Endothelial cell of umbilical vein (primary cell): ENCODE data around the gene HCFC1R1. TPM values are rescaled to one million over a fixed set of nuclear protein-coding genes. Genes with fewer than 3 reads are reported as not detected.
A peak's percentile ranks its signal among the peaks of the same experiment; 100 is the strongest.

Experiments used
- BruUV-seq: library from RNA; stranded (reverse); fragments of 400-500 nt; replicated peaks from 2 replicates; lab custom pipeline; 2021; lab: Mats Ljungman, UMichigan
- CTCF ChIA-PET: fragments of 300-600, 350-600 bp; sonication (Branson Sonifier 250); formaldehyde crosslinking; loops from one replicate; lab custom pipeline; 2021; ENCODE audit warnings: antibody characterized with exemption, inconsistent platforms; lab: Charles Lee
- POLR2A ChIA-PET: fragments of 300-600, 350-600 bp; sonication (Branson Sonifier 250); formaldehyde crosslinking; loops from one replicate; lab custom pipeline; 2021; ENCODE audit warnings: antibody characterized with exemption, inconsistent platforms; lab: Charles Lee
- DNase-seq: peaks from one replicate; pipeline ENCODE4 v3.0.0-alpha.2; 2011; ENCODE audit warnings: low read depth, low spot score
- FAIRE-seq: peaks from 2 replicates; lab custom pipeline; 2011; peaks lifted over from hg19 to GRCh38; lab: Jason Lieb, UNC
- H2AFZ ChIP-seq: 2 replicates; pipeline ENCODE4 v1.6.0; 2012; ENCODE audit warnings: low read depth, low read length, control low read depth, inconsistent platforms
- H3K27ac ChIP-seq: 2 replicates; pipeline ENCODE4 v1.5.1; 2011; ENCODE audit warnings: low read depth, mild to moderate bottlenecking, control low read depth, low read length, moderate library complexity; ENCODE audit not compliant: insufficient read depth
- H3K27me3 ChIP-seq, 2 experiments: 2 replicates each; pipeline versions ENCODE4 v1.6.0 to v1.6.1; 2011; ENCODE audit warnings: low read length in 2 of 2, mixed read lengths in 1 of 2; ENCODE audit not compliant: control insufficient read depth in 2 of 2, insufficient read depth in 2 of 2
- H3K36me3 ChIP-seq, 2 experiments: 2 replicates in 1 of 2; 3 replicates in 1 of 2; pipeline ENCODE4 v1.5.1; 2011; ENCODE audit warnings: low read length in 2 of 2, mild to moderate bottlenecking in 1 of 2, moderate library complexity in 1 of 2; ENCODE audit not compliant: control insufficient read depth in 2 of 2, insufficient read depth in 2 of 2; ENCODE audit errors: extremely low read depth in 1 of 2
- H3K4me1 ChIP-seq: 3 replicates; pipeline ENCODE4 v1.5.1; 2011; ENCODE audit warnings: mild to moderate bottlenecking, low read length; ENCODE audit not compliant: control insufficient read depth, insufficient read depth; ENCODE audit errors: extremely low read depth
- H3K4me2 ChIP-seq: 2 replicates; pipeline ENCODE4 v1.6.1; 2011; ENCODE audit warnings: low read length, control low read depth, mixed read lengths; ENCODE audit not compliant: insufficient read depth
- H3K4me3 ChIP-seq, 3 experiments: fragments of 200-600 bp in 1 of 3; sonication (generic), shearing (Covaris generic) in 1 of 3; replicated peaks in 1 of 3; 2 replicates each; pipeline ENCODE4 v1.5.1; 2011 to 2016; ENCODE audit warnings: control low read depth in 3 of 3, low read length in 3 of 3, mild to moderate bottlenecking in 2 of 3, inconsistent platforms in 1 of 3, low read depth in 1 of 3, moderate library complexity in 1 of 3; ENCODE audit not compliant: insufficient read depth in 1 of 3
- H3K79me2 ChIP-seq: 2 replicates; pipeline ENCODE4 v1.6.0; 2012; ENCODE audit warnings: low read length, inconsistent platforms; ENCODE audit not compliant: control insufficient read depth, insufficient read depth
- H3K9ac ChIP-seq: replicated peaks from 2 replicates; pipeline ENCODE3; 2011; ENCODE audit warnings: low read length, control low read depth; ENCODE audit not compliant: insufficient read depth; ENCODE audit errors: extremely low read depth
- H3K9me1 ChIP-seq: replicated peaks from 3 replicates; pipeline ENCODE4 v1.6.0; 2011; ENCODE audit warnings: mild to moderate bottlenecking, low read length; ENCODE audit not compliant: control insufficient read depth, insufficient read depth; ENCODE audit errors: extremely low read depth
- H3K9me3 ChIP-seq: replicated peaks from 2 replicates; pipeline ENCODE4 v1.5.1; 2012; ENCODE audit warnings: low read length, inconsistent platforms; ENCODE audit not compliant: control insufficient read depth, insufficient read depth
- H4K20me1 ChIP-seq: replicated peaks from 2 replicates; pipeline ENCODE3; 2011; ENCODE audit warnings: mild to moderate bottlenecking, low read length; ENCODE audit not compliant: control insufficient read depth, insufficient read depth; ENCODE audit errors: extremely low read depth
- CTCF ChIP-seq, 2 donors: IDR thresholded peaks; 1 replicate in 1 of 2; 2 replicates in 1 of 2; pipeline ENCODE4 v1.5.1; 2011; ENCODE audit warnings: low read length in 2 of 2, mild to moderate bottlenecking in 2 of 2, moderate library complexity in 2 of 2, control low read depth in 1 of 2, inconsistent platforms in 1 of 2, low read depth in 1 of 2; ENCODE audit not compliant: insufficient read depth in 1 of 2; ENCODE audit errors: extremely low read depth in 1 of 2
- EZH2 ChIP-seq: IDR thresholded peaks from 2 replicates; pipeline ENCODE4 v1.6.1; 2012; ENCODE audit warnings: borderline replicate concordance, low read depth, mild to moderate bottlenecking, moderate library complexity, low read length, inconsistent platforms; ENCODE audit not compliant: severe bottlenecking
- FOS ChIP-seq: IDR thresholded peaks from 2 replicates; pipeline ENCODE4 v1.6.1; 2011; ENCODE audit warnings: mild to moderate bottlenecking, low read length, moderate library complexity, borderline replicate concordance; ENCODE audit not compliant: insufficient read depth
- GATA2 ChIP-seq: IDR thresholded peaks from 2 replicates; pipeline ENCODE4 v1.7.0; 2011; ENCODE audit warnings: low read depth, mild to moderate bottlenecking, moderate library complexity, mixed read lengths, low read length; ENCODE audit not compliant: insufficient read length, insufficient read depth
- JUN ChIP-seq: IDR thresholded peaks from 2 replicates; pipeline ENCODE4 v1.6.1; 2011; ENCODE audit warnings: borderline replicate concordance, low read depth; ENCODE audit not compliant: insufficient read length, insufficient read depth
- MAX ChIP-seq: IDR thresholded peaks from 2 replicates; pipeline ENCODE4 v1.6.1; 2011; ENCODE audit not compliant: insufficient read depth, insufficient read length
- MYC ChIP-seq: IDR thresholded peaks from one replicate; pipeline ENCODE4 v1.6.1; 2011; ENCODE audit warnings: mild to moderate bottlenecking, low read depth, low read length
- POLR2A ChIP-seq: IDR thresholded peaks from 2 replicates; pipeline ENCODE4 v1.6.1; 2012; ENCODE audit warnings: low read depth, mild to moderate bottlenecking, control low read depth, low read length
- POLR2AphosphoS5 ChIP-seq: IDR thresholded peaks from 2 replicates; pipeline ENCODE4 v1.6.1; 2012; ENCODE audit warnings: low read depth, mild to moderate bottlenecking, control low read depth, low read length, moderate library complexity; ENCODE audit not compliant: insufficient read depth
- dilution Hi-C: fragments of 300-500 bp; cut with MboI; formaldehyde crosslinking; loops from one replicate; pipeline ENCODE4 v1.15.0; 2019; ENCODE audit warnings: low sequenced_read_pairs; ENCODE audit not compliant: extremely low pct_ligation_motif_present
- intact Hi-C: fragments of 100-400 bp; cut with micrococcal nuclease; formaldehyde crosslinking; loops from one replicate; pipeline ENCODE4 v1.10.0; 2022
- polyA plus RNA-seq, 4 experiments: library from polyadenylated mRNA; depleted of rRNA in 3 of 4; stranded (reverse) in 3 of 4; unstranded in 1 of 4; fragments of >200 nt; gene quantifications; 2 replicates each; pipeline versions ENCODE4 v1.2.1 to v1.2.3, GENCODE V29; 2011 to 2012; ENCODE audit warnings: missing spikeins in 1 of 4
- total RNA-seq: library from RNA; stranded (reverse); gene quantifications from 2 replicates; pipeline ENCODE4 v1.2.3, GENCODE V29; 2021

Gene HCFC1R1
- total and polyA plus RNA-seq, 2 donors (not counting 3 experiments of a cell fraction or from before 2014, with no cell fraction given), result 28.7 to 49.3 TPM

- DNase-seq (no peak), FAIRE-seq (no peak)
- BruUV-seq, result no TSS peak
- H3K4me3 ChIP-seq, result peak overlapping the region in 2 of 3 experiments; percentile 40 to 54
- ChIA-PET POLR2A (interaction anchor here (0.5 kb wide), 1 partner anchor 42 kb away, joined by 5 read pairs; no protein-coding TSS in a partner anchor), CTCF (interaction anchor here (0.7 to 1.3 kb wide), 5 partner anchors 10 to 64 kb away, joined by 3 to 4 read pairs (median 4); no protein-coding TSS in a partner anchor)
- H3K9me3 ChIP-seq, result no peaks in the 10 kb centered on the region
- H4K20me1 ChIP-seq, result no peaks in the 10 kb centered on the region
- no peaks in the 10 kb centered on the region for H3K27me3 ChIP-seq
- H3K36me3 ChIP-seq, result peaks cover 0 to 9% of the 10 kb centered on the region in 2 experiments
- TF ChIP-seq JUN, result no peak
- TF ChIP-seq FOS, result no peak
- TF ChIP-seq POLR2A, result no peak
- TF ChIP-seq EZH2, result no peak
- no peak for TF ChIP-seq CTCF (IDR thresholded peaks at IDR 0.05; ENCODE audit: extremely low read depth in 1 of 2, insufficient read depth in 1 of 2, low read depth in 1 of 2, low read length in 2 of 2)
- TF ChIP-seq MAX, result no peak
- TF ChIP-seq GATA2, result no peak
- TF ChIP-seq MYC, result no peak
- TF ChIP-seq POLR2AphosphoS5, result no peak
- peak overlapping the region; percentile 66 for H3K4me2 ChIP-seq
- intact Hi-C loops (loop anchor here (1.0 kb wide), 1 partner anchor 21 kb away; no protein-coding TSS in a partner anchor), dilution Hi-C loops (no loop called here)
- H3K9ac ChIP-seq, result peak overlapping the region; percentile 94
- no peaks in the 10 kb centered on the region for H3K9me1 ChIP-seq
- H3K4me1 ChIP-seq, result peaks cover 19% of the 10 kb centered on the region
- peaks cover 4% of the 10 kb centered on the region for H3K79me2 ChIP-seq
- H3K27ac ChIP-seq, result peak overlapping the region; percentile 94
- H2AFZ ChIP-seq, result peak overlapping the region; percentile 85
Measured at GRCh38 chr16:3065742-3066439, 42.1 kb upstream of the HCFC1R1 start.
